SK-N-SH (cell line): Measurements from ENCODE around the gene VPS52.
"Not testable (repeated sequence)": the region's sequence is repeated elsewhere in the genome, so short reads cannot be mapped to it uniquely, and the experiment has no call there.

ENCODE experiments used
- GABPA ChIP-seq: IDR thresholded peaks from 2 replicates; pipeline ENCODE4 v1.4.0; 2012; ENCODE audit warnings: low read depth, mild to moderate bottlenecking
- JUND ChIP-seq: IDR thresholded peaks from 2 replicates; pipeline ENCODE4 v1.4.0; 2012
- MAX ChIP-seq: IDR thresholded peaks from 2 replicates; pipeline ENCODE4 v1.4.0; 2012; ENCODE audit warnings: low read depth
- MXI1 ChIP-seq: IDR thresholded peaks from 2 replicates; pipeline ENCODE4 v1.6.1; 2012; ENCODE audit warnings: mild to moderate bottlenecking, low read depth, low read length, improper control_type of control experiment
- NFIC ChIP-seq: IDR thresholded peaks from 2 replicates; pipeline ENCODE4 v1.4.0; 2012; ENCODE audit warnings: borderline replicate concordance
- POLR2AphosphoS5 ChIP-seq: IDR thresholded peaks from 2 replicates; pipeline ENCODE4 v1.6.1; 2012; ENCODE audit warnings: low read depth, low read length
- TCF12 ChIP-seq: IDR thresholded peaks from 2 replicates; pipeline ENCODE4 v1.4.0; 2012
- USF2 ChIP-seq: fragments of 150-350 bp; IDR thresholded peaks from 2 replicates; pipeline ENCODE4 v1.6.1; 2017; ENCODE audit warnings: antibody characterized with exemption, low read length, low read depth, borderline replicate concordance
- TF ChIP-seq, protein P1 (sequence below): fragments of 200-600 bp; sonication (generic); IDR thresholded peaks from 2 replicates; pipeline ENCODE4 v1.6.1; 2017; ENCODE audit warnings: antibody characterized with exemption, mild to moderate bottlenecking, moderate library complexity

- TF ChIP-seq MAX, POLR2AphosphoS5, USF2, TCF12, JUND, GABPA, NFIC, MXI1: not testable (repeated sequence)
- TF ChIP-seq, protein P1, sequence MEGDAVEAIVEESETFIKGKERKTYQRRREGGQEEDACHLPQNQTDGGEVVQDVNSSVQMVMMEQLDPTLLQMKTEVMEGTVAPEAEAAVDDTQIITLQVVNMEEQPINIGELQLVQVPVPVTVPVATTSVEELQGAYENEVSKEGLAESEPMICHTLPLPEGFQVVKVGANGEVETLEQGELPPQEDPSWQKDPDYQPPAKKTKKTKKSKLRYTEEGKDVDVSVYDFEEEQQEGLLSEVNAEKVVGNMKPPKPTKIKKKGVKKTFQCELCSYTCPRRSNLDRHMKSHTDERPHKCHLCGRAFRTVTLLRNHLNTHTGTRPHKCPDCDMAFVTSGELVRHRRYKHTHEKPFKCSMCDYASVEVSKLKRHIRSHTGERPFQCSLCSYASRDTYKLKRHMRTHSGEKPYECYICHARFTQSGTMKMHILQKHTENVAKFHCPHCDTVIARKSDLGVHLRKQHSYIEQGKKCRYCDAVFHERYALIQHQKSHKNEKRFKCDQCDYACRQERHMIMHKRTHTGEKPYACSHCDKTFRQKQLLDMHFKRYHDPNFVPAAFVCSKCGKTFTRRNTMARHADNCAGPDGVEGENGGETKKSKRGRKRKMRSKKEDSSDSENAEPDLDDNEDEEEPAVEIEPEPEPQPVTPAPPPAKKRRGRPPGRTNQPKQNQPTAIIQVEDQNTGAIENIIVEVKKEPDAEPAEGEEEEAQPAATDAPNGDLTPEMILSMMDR, result not testable (repeated sequence)
These were observed 45.1 kb downstream of the VPS52 start for GRCh38 chr6:33226503-33227120.
